ENCODE measurements around the gene PDIA5. TPM values are rescaled to one million over a fixed set of nuclear protein-coding genes. Genes with fewer than 3 reads are reported as not detected.

PDIA5 gene
- total and polyA plus RNA-seq, 2 of the 4 experiments (the other 2 are of a cell fraction) = 19.4 to 42.0 TPM

DNA sequence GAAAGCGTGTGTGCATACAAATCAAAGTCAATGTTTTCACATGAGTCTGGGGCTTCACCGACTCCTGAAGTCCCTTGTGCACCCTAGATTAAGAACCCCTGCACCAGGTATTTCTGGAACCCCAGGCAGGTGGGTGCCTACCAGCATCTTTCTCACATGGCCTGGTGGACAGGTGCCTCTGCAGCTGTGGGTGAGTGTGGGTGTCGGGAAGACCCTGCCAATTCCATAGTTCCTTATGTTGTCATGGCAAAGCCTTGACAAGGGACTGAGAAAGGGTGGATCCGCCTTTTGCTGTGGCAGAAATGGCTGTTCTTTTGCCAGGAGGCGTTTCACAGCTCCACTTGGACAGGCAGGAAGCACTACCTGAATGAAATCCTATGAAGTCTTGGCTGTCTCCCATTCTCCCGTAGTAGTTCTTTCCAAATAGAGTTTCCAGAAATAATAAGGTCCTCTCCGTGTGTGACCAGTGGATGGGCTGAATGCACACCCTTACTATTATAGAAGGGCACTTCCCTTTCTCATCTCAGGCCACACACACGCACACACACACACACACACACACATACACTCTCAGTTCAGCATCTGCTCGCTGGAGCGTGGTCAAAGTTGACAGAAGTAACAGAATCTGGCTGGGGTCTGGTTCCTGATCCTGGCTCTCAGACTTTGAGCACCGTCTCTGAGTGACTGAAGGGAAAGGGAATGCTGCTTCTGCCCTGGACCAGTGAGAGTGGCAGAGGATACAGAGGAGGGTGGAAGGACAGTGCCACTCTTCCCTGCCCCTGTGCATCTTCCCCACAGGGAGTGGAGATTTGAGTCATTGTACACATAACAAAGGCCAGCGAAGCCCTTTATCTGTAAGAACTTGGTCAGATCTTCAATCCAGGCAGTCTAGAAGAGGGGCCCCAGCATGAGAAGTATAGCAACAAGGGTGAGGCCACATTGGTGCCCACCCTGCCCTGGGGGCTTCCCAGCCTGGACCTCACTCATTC lies 38.7 kb downstream of the PDIA5 start:
- no peaks in the 10 kb centered on the region for H3K9me3 ChIP-seq (ENCODE audit: control insufficient read depth, insufficient read depth, low read length)
- WGBS, 2 experiments (ENCODE audit: extremely low coverage in 2 of 2, insufficient read length in 1 of 2) = 100% methylated on average over 4 of the region's 12 CpGs; no CpG with 5 or more reads in 1 of the 2 experiments

More for the DNA sequence above, 38.7 kb downstream of the PDIA5 start:
- dilution Hi-C loops (cut with HindIII; ENCODE audit: low sequenced_read_pairs, unreplicated experiment) (no loop called here), in situ Hi-C loops (cut with MboI; ENCODE audit: low sequenced_read_pairs) (no loop called here), intact Hi-C loops (cut with micrococcal nuclease) (no loop called here)
- peaks cover 24% of the 10 kb centered on the region for H3K9me1 ChIP-seq (ENCODE audit: insufficient read depth, low read length)
- no peak overlapping the region for H3K27ac ChIP-seq (ENCODE audit: insufficient read depth, low read length)
- DNase-seq = no peak
- H4K91ac ChIP-seq (ENCODE audit: insufficient read depth, low read depth, low read length) = no peak overlapping the region
- H3K4me3 ChIP-seq (ENCODE audit: insufficient read depth, low read depth, low read length) = no peak overlapping the region
- peaks cover 37% of the 10 kb centered on the region for H3K36me3 ChIP-seq (ENCODE audit: control insufficient read depth, insufficient read depth, low read length)
- H3K14ac ChIP-seq (replicated peaks; ENCODE audit: low read depth, low read length) = no peak overlapping the region
- no peak overlapping the region; the same call in 1 of the 2 replicates for H3K4ac ChIP-seq (ENCODE audit: low read depth, low read length)
- no peak overlapping the region for H3K9ac ChIP-seq (ENCODE audit: low read depth, low read length)
- no peak overlapping the region for H2AFZ ChIP-seq (replicated peaks; ENCODE audit: low read length, poor library complexity)
- peaks cover 5% of the 10 kb centered on the region for H3K4me1 ChIP-seq (ENCODE audit: control insufficient read depth, insufficient read depth, low read length)
- H2BK120ac ChIP-seq (ENCODE audit: low read depth, low read length) = 0 out of 2 replicates have a peak overlapping the region, but pooled peaks have one; percentile 16
- BruUV-seq (replicated peaks) = no TSS peak
- no peak overlapping the region for H2BK20ac ChIP-seq (ENCODE audit: low read depth, low read length)
- H4K20me1 ChIP-seq (ENCODE audit: insufficient read depth, low read length) = peaks cover 33% of the 10 kb centered on the region
- no peak overlapping the region for H2BK15ac ChIP-seq (ENCODE audit: low read depth, low read length)
- no peak overlapping the region for H2AK5ac ChIP-seq (ENCODE audit: low read depth, low read length)
- no peak overlapping the region for H3K4me2 ChIP-seq (ENCODE audit: low read depth, low read length)
- ATAC-seq (ENCODE audit: low read depth) = no peak
- no peak overlapping the region for H4K8ac ChIP-seq (ENCODE audit: low read depth in 2 of 2, low read length in 2 of 2)
- H2AK9ac ChIP-seq (replicated peaks; ENCODE audit: low read depth, low read length, poor library complexity) = no peak overlapping the region
- no peak overlapping the region for H3K18ac ChIP-seq (ENCODE audit: low read depth, low read length)
- H3K23ac ChIP-seq (ENCODE audit: low read depth, low read length) = no peak overlapping the region
- peaks cover 5 to 8% of the 10 kb centered on the region in 2 experiments for H3K79me1 ChIP-seq (ENCODE audit: low read depth in 1 of 2, low read length in 2 of 2)
- H2BK5ac ChIP-seq (ENCODE audit: low read depth, low read length, poor library complexity, severe bottlenecking) = no peak overlapping the region
- H4K5ac ChIP-seq (ENCODE audit: low read depth, low read length) = no peak overlapping the region
- ChIA-PET POLR2A (ENCODE audit: unreplicated experiment) (no interaction called here), CTCF (no interaction called here)
- TF ChIP-seq, protein P1, sequence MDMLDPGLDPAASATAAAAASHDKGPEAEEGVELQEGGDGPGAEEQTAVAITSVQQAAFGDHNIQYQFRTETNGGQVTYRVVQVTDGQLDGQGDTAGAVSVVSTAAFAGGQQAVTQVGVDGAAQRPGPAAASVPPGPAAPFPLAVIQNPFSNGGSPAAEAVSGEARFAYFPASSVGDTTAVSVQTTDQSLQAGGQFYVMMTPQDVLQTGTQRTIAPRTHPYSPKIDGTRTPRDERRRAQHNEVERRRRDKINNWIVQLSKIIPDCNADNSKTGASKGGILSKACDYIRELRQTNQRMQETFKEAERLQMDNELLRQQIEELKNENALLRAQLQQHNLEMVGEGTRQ (IDR thresholded peaks at IDR 0.05; ENCODE audit: low read depth, low read length) = no peak
- TF ChIP-seq RFX5 (IDR thresholded peaks at IDR 0.05; ENCODE audit: low read depth, low read length) (no peak), FOS (IDR thresholded peaks at IDR 0.05; ENCODE audit: low read depth, low read length) (no peak), SMC3 (IDR thresholded peaks at IDR 0.05; ENCODE audit: low read depth, low read length) (no peak), MAZ (IDR thresholded peaks at IDR 0.05; ENCODE audit: borderline replicate concordance, low read depth, low read length) (no peak), RAD21 (IDR thresholded peaks at IDR 0.05; ENCODE audit: low read length) (no peak), CHD1 (IDR thresholded peaks at IDR 0.05; ENCODE audit: low read depth, low read length) (no peak), RCOR1 (IDR thresholded peaks at IDR 0.05; ENCODE audit: insufficient replicate concordance, low read length) (no peak), NFE2L2 (IDR thresholded peaks at IDR 0.05; ENCODE audit: low read depth, low read length) (no peak)
- no peak overlapping the region for H3K56ac ChIP-seq (ENCODE audit: extremely low read depth, insufficient read depth, low read length)
- H3K27me3 ChIP-seq (ENCODE audit: control insufficient read depth, insufficient read depth, low read length) = no peaks in the 10 kb centered on the region
